ENCODE measurements around the gene ACP2.

Gene ACP2, protein sequence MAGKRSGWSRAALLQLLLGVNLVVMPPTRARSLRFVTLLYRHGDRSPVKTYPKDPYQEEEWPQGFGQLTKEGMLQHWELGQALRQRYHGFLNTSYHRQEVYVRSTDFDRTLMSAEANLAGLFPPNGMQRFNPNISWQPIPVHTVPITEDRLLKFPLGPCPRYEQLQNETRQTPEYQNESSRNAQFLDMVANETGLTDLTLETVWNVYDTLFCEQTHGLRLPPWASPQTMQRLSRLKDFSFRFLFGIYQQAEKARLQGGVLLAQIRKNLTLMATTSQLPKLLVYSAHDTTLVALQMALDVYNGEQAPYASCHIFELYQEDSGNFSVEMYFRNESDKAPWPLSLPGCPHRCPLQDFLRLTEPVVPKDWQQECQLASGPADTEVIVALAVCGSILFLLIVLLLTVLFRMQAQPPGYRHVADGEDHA

GRCh38 chr11:47248664-47249377 is at the start of gene ACP2:
Gene ACP2, minus strand, starts transcription at chr11:47248814. Its CDS starts 25 bp downstream, at chr11:47248789.
- peak; percentile 91 for DNase-seq (ENCODE audit: low spot score)

- no peak for DNase-seq (ENCODE audit: low spot score)
Measured at GRCh38 chr11:47296045-47296444, 47.4 kb upstream of the ACP2 start.

- DNase-seq (ENCODE audit: low spot score) = no peak
Measured at GRCh38 chr11:47295385-47295784, 46.8 kb upstream of the ACP2 start.

DNA sequence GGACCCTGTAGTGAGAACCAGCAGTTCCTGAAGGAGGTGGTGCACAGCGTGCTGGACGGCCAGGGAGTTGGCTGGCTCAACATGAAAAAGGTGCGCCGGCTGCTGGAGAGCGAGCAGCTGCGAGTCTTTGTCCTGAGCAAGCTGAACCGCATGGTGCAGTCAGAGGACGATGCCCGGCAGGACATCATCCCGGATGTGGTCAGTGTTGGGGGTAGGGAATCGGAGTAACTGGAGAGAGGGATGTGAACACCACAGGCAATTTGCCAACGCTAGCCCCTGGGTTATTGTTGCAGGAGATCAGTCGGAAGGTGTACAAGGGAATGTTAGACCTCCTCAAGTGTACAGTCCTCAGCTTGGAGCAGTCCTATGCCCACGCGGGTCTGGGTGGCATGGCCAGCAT is 41.2 kb upstream of the ACP2 start:
- no peak for DNase-seq (ENCODE audit: low spot score)

DNA sequence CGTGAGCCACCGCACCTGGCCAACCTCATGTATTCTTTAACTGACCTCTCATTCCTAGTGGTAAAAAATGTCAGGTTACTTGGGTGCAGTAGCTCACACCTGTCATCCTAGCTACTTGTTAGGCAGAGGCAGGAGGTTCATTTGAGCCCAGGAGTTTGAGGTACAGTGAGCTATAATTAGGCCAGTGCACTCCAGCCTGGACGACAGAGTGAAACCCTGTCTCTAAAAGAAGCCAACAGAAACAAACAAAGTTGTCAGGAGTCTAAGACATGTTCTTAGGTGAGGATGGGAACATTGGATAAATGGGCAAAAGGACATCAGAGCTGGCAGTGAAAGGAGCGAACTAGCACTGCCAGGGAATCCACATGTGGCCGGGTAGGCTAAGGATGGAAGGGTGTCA is 39.5 kb upstream of the ACP2 start:
- DNase-seq (ENCODE audit: low spot score) = no peak

DNA sequence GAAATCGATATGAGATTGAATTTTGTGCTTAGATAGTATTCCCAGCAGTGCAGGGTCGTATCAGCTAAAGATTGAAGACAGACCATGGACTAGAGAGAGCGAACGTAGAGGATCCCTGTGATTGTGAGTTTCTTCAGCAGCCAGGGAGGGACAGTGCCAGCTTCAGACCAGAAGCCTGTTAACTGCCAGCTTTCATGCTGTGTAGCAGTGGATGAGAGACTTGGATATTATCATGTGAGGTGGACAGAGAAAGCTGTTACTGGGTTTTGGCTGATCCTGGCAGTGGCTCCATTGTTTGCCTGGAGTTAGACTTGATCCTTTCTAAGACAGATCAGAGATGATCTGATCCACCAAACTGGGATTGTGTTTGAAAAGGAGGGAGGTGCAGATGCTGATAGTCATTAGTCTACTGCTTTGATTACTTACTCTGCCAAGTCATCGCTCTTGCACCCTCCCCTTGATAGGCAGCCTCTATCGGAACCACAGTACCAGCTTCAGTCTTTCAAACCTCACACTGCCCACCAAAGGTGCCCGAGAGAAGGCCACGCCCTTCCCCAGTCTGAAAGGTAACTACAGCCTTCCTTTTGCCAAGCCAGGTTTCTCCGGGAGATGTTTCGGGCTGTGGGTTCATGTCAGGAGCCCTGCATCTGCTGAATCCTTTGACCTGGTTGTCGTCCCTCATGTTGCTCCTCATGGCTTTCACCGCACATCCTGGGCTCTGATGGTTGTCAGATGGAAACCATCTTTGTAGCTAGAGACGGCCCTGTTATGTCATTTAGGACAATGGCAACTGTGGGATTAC is 37.6 kb upstream of the ACP2 start:
- no peak for DNase-seq (ENCODE audit: low spot score)

DNA sequence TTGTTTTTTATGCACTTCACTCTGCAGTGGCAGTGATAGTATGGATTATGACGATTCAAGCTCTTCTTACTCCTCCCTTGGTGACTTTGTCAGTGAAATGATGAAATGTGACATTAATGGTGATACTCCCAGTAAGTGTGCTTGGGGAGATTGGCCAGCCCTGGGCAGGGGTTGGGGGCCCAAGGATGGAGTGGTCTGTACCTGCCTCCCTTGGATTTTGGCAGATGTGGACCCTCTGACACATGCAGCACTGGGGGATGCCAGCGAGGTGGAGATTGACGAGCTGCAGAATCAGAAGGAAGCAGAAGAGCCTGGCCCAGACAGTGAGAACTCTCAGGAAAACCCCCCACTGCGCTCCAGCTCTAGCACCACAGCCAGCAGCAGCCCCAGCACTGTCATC is 35.5 kb upstream of the ACP2 start:
- DNase-seq (ENCODE audit: low spot score) = no peak

DNA sequence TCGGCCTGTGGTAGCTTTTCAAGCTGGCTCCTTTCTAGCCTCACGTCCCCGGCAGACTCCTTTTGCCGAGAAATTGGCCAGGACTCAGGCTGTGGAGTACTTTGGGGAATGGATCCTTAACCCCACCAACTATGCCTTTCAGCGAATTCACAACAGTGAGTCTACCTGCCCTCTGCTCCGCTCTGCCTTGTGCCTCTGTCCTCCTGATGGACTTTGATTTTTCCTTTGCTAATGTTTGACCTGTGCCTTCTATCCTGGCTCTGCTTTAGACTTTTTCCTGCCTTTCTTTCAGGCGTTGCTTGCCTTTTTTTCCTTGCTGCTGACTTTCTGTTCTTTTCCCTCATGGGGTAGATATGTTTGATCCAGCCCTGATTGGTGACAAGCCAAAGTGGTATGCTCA is 33.8 kb upstream of the ACP2 start:
- no peak for DNase-seq (ENCODE audit: low spot score)

GRCh38 chr11:47280860-47281259 is 32.2 kb upstream of the ACP2 start:
- DNase-seq (ENCODE audit: low spot score) = no peak

DNA sequence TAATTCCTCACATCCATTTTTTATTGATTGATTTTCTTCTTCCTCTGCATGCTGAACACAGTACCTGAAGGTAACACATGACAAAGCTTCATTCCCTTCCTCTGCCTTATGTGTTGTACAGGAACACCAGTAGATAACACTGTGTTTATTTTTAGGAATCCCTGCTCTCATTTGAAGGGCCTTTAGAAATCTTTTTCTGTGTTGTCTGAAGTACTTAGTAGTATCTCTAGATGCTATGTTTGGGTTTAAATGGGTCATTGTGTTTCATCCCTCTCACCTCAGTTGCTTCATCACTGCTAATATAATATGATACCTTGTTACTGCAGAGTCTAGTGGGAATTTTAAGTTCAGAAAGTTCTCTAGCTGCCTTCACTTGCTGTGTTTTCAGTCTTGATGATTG is 31.5 kb upstream of the ACP2 start:
- DNase-seq (ENCODE audit: low spot score) = no peak

DNA sequence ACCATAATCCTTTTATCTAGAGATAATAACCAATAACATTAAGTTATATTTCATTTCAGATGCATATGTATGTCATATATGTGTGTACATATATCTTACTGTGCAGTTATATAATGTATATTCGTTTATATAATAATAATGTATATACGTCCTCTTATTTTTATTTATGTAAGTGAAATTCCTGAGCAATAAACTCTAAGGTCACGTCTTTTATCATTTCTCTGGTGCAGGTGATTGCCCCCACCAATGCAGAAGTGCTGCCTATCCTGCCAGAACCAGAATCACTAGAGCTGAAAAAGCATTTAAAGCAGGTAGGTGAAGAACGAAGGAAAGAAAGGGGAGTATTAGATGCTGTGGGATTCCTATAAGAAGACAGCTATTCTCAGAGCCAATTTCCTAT is 30.2 kb upstream of the ACP2 start:
- DNase-seq (ENCODE audit: low spot score) = no peak

DNA sequence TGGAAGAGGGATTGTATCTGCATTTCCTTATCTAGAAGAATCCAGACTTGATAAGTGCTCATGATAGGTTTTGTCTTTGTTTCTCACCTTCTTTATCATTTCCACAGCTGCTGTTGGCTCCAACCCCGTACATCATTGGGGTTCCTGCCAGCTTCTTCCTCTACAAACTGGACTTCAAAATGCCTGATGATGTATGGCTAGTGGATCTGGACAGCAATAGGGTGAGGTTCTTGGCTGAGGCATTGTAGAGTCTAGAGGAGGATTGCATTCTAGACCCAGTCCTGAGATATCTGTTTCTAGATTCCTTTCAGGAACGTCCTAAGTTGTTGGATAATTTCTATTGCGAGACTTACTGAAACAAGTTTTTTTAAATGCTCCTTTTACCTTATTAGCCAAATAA is 29.4 kb upstream of the ACP2 start:
- DNase-seq (ENCODE audit: low spot score) = no peak

DNA sequence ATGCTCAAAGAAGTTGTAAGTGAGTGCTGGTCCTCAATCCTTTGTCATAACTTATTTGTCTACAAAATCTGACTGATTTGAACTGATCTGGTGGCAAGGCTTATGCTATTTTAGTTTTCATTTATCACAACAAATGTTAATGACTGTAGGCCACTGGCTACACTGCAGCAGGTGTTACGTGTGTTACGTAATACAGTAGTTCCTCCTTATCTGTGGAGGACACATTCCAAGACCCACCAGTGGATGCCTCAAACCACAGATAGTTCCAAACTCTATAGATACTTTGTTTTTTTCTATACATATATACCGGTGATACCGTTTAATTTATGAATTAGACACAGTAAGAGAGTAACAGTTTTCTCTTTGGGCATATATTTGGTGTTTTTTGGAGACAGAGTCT is 28.3 kb upstream of the ACP2 start:
- DNase-seq (ENCODE audit: low spot score) = no peak

DNA sequence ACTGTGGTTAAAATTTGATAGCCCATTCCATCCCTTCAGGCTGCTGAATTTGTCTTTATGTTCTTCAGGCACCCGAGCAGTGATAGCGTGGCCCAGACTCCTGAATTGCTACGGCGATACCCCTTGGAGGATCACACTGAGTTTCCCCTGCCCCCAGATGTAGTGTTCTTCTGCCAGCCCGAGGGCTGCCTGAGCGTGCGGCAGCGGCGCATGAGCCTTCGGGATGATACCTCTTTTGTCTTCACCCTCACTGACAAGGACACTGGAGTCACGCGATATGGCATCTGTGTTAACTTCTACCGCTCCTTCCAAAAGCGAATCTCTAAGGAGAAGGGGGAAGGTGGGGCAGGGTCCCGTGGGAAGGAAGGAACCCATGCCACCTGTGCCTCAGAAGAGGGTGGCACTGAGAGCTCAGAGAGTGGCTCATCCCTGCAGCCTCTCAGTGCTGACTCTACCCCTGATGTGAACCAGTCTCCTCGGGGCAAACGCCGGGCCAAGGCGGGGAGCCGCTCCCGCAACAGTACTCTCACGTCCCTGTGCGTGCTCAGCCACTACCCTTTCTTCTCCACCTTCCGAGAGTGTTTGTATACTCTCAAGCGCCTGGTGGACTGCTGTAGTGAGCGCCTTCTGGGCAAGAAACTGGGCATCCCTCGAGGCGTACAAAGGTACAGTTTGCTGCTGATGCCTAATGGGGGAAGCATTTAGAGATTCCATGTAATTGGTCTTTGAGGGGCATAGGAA is 26.1 kb upstream of the ACP2 start:
- DNase-seq (ENCODE audit: low spot score) = no peak

GRCh38 chr11:47272706-47273105 is 24.1 kb upstream of the ACP2 start:
- DNase-seq (ENCODE audit: low spot score) = peak; percentile 47

DNA sequence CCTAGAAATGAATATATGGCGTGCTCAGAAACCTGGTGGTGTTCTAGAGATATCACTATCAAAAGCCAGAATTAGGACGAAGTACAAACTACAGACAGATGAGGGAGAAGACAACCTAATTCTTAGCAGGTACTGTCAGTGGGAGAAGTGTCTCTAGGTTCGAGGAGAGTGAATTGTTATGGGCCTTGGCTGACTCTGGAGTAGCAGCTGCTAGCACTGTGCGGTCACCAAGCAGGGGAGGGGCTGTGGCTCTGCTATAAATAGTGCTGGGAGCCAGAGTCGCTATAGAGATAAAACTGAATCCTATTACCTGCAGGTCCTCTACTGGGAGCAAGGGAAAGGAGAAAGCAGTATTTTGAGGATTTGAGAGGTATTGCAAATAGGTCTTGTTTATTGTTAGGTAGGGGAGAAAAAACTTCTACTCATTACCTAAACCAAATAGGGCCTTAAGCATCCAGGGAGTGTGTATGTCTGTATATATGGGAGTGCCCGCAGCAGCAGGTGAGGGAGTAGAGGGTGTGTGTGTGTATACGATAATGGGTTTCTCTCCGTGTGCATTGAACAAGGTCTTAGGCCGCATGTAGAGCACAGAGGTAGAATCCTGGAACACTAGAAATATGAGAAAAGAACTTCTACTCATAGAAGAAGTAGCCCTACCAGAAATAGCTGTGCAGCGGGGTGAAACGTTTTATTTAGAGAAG is 23.5 kb upstream of the ACP2 start:
- no peak for DNase-seq (ENCODE audit: low spot score)

- no peak for DNase-seq (ENCODE audit: low spot score)
Measured at GRCh38 chr11:47271328-47271727, 22.7 kb upstream of the ACP2 start.

- DNase-seq (ENCODE audit: low spot score) = peak; percentile 37
Measured at GRCh38 chr11:47270331-47271271, 22.0 kb upstream of the ACP2 start.

- peak; percentile 98 for DNase-seq (ENCODE audit: low spot score)
Measured at GRCh38 chr11:47269829-47270305, 21.3 kb upstream of the ACP2 start, which contains the start of gene MADD. Gene MADD, plus strand, starts transcription at chr11:47270133.
